GM12878 (cell line): Measurements from ENCODE around the gene DDC. TPM values are rescaled to one million over a fixed set of nuclear protein-coding genes. Genes with fewer than 3 reads are reported as not detected.

Experiments
- ATAC-seq: fragments of 200-7000 bp; cut with Tn5 transposase; 3 replicates; pipeline ENCODE4 v1.9.1; 2020; ENCODE audit warnings: mild to moderate bottlenecking, moderate library complexity
- BruUV-seq: library from RNA; stranded (reverse); fragments of 400-500 nt; replicated peaks from 2 replicates; lab custom pipeline; 2021; lab: Mats Ljungman, UMichigan
- CTCF ChIA-PET: fragments of 300-600 bp; sonication (Branson Sonifier 250); formaldehyde crosslinking; extraction: SDS; loops from one replicate; lab custom pipeline; 2021; ENCODE audit warnings: inconsistent platforms; lab: Yijun Ruan, JAX
- POLR2A ChIA-PET: fragments of 350-600 bp; formaldehyde crosslinking; extraction: SDS; loops from one replicate; lab custom pipeline; 2021; ENCODE audit warnings: inconsistent platforms; lab: Charles Lee
- RAD21 ChIA-PET: fragments of 300-600 bp; sonication (Branson Sonifier 250); formaldehyde crosslinking; loops from one replicate; lab custom pipeline; 2023; ENCODE audit warnings: antibody characterized with exemption; ENCODE audit not compliant: unreplicated experiment; lab: Charles Lee
- SMC1A ChIA-PET: fragments of 300-600 bp; sonication (Branson Sonifier 250); formaldehyde crosslinking; loops from one replicate; lab custom pipeline; 2023; ENCODE audit not compliant: unreplicated experiment, uncharacterized antibody; lab: Charles Lee
- DNase-seq: peaks from one replicate; pipeline ENCODE4 v3.0.0-alpha.2; 2011; ENCODE audit warnings: low read depth, low spot score
- FAIRE-seq: peaks from 3 replicates; lab custom pipeline; 2011; peaks lifted over from hg19 to GRCh38; lab: Jason Lieb, UNC
- H2AFZ ChIP-seq: 2 replicates; pipeline ENCODE4 v1.6.0; 2011; ENCODE audit warnings: low read depth, low read length, control low read depth; ENCODE audit not compliant: control insufficient read depth
- H3K27ac ChIP-seq: 2 replicates; pipeline ENCODE4 v1.5.1; 2011; ENCODE audit warnings: control low read depth; ENCODE audit not compliant: control insufficient read depth, insufficient read depth
- H3K27me3 ChIP-seq, 2 experiments: replicated peaks in 1 of 2; 2 replicates each; pipeline versions ENCODE4 v1.6.0 to v1.6.1; 2011; ENCODE audit warnings: low read length in 1 of 2; ENCODE audit not compliant: control insufficient read depth in 2 of 2, insufficient read depth in 2 of 2
- H3K36me3 ChIP-seq, 2 experiments: 2 replicates each; pipeline ENCODE4 v1.5.1; 2011; ENCODE audit warnings: low read length in 1 of 2; ENCODE audit not compliant: control insufficient read depth in 2 of 2, insufficient read depth in 2 of 2
- H3K4me1 ChIP-seq: 2 replicates; pipeline ENCODE4 v1.6.1; 2011; ENCODE audit warnings: mild to moderate bottlenecking, low read length, moderate library complexity, mixed read lengths; ENCODE audit not compliant: control insufficient read depth, insufficient read depth
- H3K4me2 ChIP-seq: 2 replicates; pipeline ENCODE4 v1.6.0; 2011; ENCODE audit warnings: control low read depth; ENCODE audit not compliant: control insufficient read depth, insufficient read depth
- H3K4me3 ChIP-seq: fragments of 200-600 bp; sonication (generic); 2 replicates; pipeline ENCODE4 v1.5.1; 2016
- H3K79me2 ChIP-seq: 2 replicates; pipeline ENCODE4 v1.6.0; 2011; ENCODE audit warnings: low read length; ENCODE audit not compliant: control insufficient read depth, insufficient read depth
- H3K9ac ChIP-seq: 2 replicates; pipeline ENCODE4 v1.8.0; 2011; ENCODE audit warnings: low read length, control low read depth, mixed read lengths; ENCODE audit not compliant: control insufficient read depth, insufficient read depth
- H3K9me3 ChIP-seq: replicated peaks from 3 replicates; pipeline ENCODE4 v1.5.1; 2011; ENCODE audit warnings: mild to moderate bottlenecking, low read length; ENCODE audit not compliant: control insufficient read depth, insufficient read depth
- H4K20me1 ChIP-seq: 2 replicates; pipeline ENCODE4 v1.6.0; 2011; ENCODE audit not compliant: control insufficient read depth, insufficient read depth
- ATF7 ChIP-seq: fragments of 450-650 bp; IDR thresholded peaks from 2 replicates; pipeline ENCODE4 v1.6.1; 2016; ENCODE audit warnings: low read depth, mild to moderate bottlenecking
- BCL11A ChIP-seq: IDR thresholded peaks from 2 replicates; pipeline ENCODE4 v1.6.1; 2011; ENCODE audit warnings: low read depth, low read length
- CBFB ChIP-seq: IDR thresholded peaks from 2 replicates; pipeline ENCODE4 v1.6.1; 2016; ENCODE audit warnings: antibody characterized with exemption, low read depth
- CBX5 ChIP-seq: sonication (generic); IDR thresholded peaks from 2 replicates; pipeline ENCODE4 v1.6.1; 2016; ENCODE audit warnings: low read depth, moderate library complexity, mild to moderate bottlenecking, inconsistent platforms
- CREB1 ChIP-seq: IDR thresholded peaks from 2 replicates; pipeline ENCODE4 v1.6.1; 2012; ENCODE audit warnings: low read depth, mild to moderate bottlenecking, inconsistent platforms
- CREM ChIP-seq: IDR thresholded peaks from 2 replicates; pipeline ENCODE4 v1.6.1; 2014; ENCODE audit warnings: antibody characterized with exemption, low read depth
- GABPA ChIP-seq: IDR thresholded peaks from 2 replicates; pipeline ENCODE4 v1.6.1; 2014; ENCODE audit warnings: antibody characterized with exemption, low read depth, mild to moderate bottlenecking, inconsistent platforms
- GATAD2B ChIP-seq: fragments of 450-650 bp; conservative IDR thresholded peaks from 2 replicates; pipeline ENCODE4 v1.6.1; 2017; ENCODE audit warnings: low read depth, mild to moderate bottlenecking, moderate library complexity
- MEF2B ChIP-seq: fragments of 450-650 bp; IDR thresholded peaks from 2 replicates; pipeline ENCODE4 v1.6.1; 2018; ENCODE audit warnings: mild to moderate bottlenecking, moderate library complexity; ENCODE audit not compliant: partially characterized antibody, poor library complexity, severe bottlenecking
- MXI1 ChIP-seq: fragments of 150-350 bp; IDR thresholded peaks from 2 replicates; pipeline ENCODE4 v1.6.1; 2011; ENCODE audit warnings: low read depth, mild to moderate bottlenecking, inconsistent platforms, low read length, improper control_type of control experiment
- RUNX3 ChIP-seq: IDR thresholded peaks from 2 replicates; pipeline ENCODE4 v1.6.1; 2012; ENCODE audit warnings: low read length, inconsistent platforms
- SRF ChIP-seq, 2 experiments: IDR thresholded peaks; 2 replicates each; pipeline ENCODE4 v1.6.1; 2011; ENCODE audit warnings: low read depth in 2 of 2, low read length in 2 of 2, mild to moderate bottlenecking in 1 of 2, moderate library complexity in 1 of 2
- TCF12 ChIP-seq: IDR thresholded peaks from 2 replicates; pipeline ENCODE4 v1.6.1; 2011; ENCODE audit warnings: low read depth, mild to moderate bottlenecking, low read length
- WGBS: methylation state at CpG from one replicate; pipeline ENCODE4 v1.1.6; 2016; ENCODE audit warnings: low lambda C conversion rate; ENCODE audit not compliant: insufficient replicate concordance, insufficient coverage; ENCODE audit errors: missing lambda C conversion rate; 5-methylcytosine and 5-hydroxymethylcytosine counted together
- in situ Hi-C: fragments of 300-500 bp; cut with MboI; formaldehyde crosslinking; loops from 9 replicates; pipeline ENCODE4 v1.14.3; 2018; ENCODE audit warnings: mixed read lengths
- intact Hi-C: fragments of 100-400 bp; cut with micrococcal nuclease; formaldehyde crosslinking; loops from one replicate; pipeline ENCODE4 v1.14.2; 2022; ENCODE audit not compliant: unreplicated experiment
- polyA plus RNA-seq, 11 experiments: library from polyadenylated mRNA; depleted of rRNA in 4 of 11; unstranded in 6 of 11; stranded (reverse) in 5 of 11; fragments of >200 nt; fragmentation: Nextera tagmentation in 4 of 11; fragmentation: Illumina TruSeq in 1 of 11; extraction: Ambion mirVana in 4 of 11; extraction: Trizol in 1 of 11; gene quantifications; 1 replicate in 1 of 11; 2 replicates in 10 of 11; pipeline versions ENCODE4 v1.2.1 to v1.2.3, GENCODE V29; 2011 to 2016; ENCODE audit warnings: inconsistent platforms in 2 of 11, missing spikeins in 2 of 11, low read depth in 1 of 11
- total RNA-seq, 4 experiments: library from RNA; depleted of rRNA in 3 of 4; stranded (reverse); fragments of >200 nt in 3 of 4; fragmentation: Illumina TruSeq in 1 of 4; extraction: Trizol in 1 of 4; gene quantifications; 2 replicates each; pipeline versions ENCODE4 v1.2.1 to v1.2.3, GENCODE V29; 2013 to 2021
- TF ChIP-seq, protein P1 (sequence below): IDR thresholded peaks from 2 replicates; pipeline ENCODE4 v1.6.1; 2012; ENCODE audit warnings: low read length, inconsistent platforms
- TF ChIP-seq, protein P2 (sequence below): fragments of 450-650 bp; formaldehyde crosslinking; IDR thresholded peaks from 2 replicates; pipeline ENCODE4 v1.4.0; 2020; ENCODE audit warnings: mild to moderate bottlenecking, moderate library complexity
- TF ChIP-seq, protein P3 (sequence below): fragments of 450-650 bp; IDR thresholded peaks from 2 replicates; pipeline ENCODE4 v1.6.1; 2017; ENCODE audit warnings: low read depth, mild to moderate bottlenecking, moderate library complexity

The DDC gene
- total and polyA plus RNA-seq, 10 of the 15 experiments (the other 5 are each of a cell fraction or from before 2014, with no cell fraction given), result not detected

DNA sequence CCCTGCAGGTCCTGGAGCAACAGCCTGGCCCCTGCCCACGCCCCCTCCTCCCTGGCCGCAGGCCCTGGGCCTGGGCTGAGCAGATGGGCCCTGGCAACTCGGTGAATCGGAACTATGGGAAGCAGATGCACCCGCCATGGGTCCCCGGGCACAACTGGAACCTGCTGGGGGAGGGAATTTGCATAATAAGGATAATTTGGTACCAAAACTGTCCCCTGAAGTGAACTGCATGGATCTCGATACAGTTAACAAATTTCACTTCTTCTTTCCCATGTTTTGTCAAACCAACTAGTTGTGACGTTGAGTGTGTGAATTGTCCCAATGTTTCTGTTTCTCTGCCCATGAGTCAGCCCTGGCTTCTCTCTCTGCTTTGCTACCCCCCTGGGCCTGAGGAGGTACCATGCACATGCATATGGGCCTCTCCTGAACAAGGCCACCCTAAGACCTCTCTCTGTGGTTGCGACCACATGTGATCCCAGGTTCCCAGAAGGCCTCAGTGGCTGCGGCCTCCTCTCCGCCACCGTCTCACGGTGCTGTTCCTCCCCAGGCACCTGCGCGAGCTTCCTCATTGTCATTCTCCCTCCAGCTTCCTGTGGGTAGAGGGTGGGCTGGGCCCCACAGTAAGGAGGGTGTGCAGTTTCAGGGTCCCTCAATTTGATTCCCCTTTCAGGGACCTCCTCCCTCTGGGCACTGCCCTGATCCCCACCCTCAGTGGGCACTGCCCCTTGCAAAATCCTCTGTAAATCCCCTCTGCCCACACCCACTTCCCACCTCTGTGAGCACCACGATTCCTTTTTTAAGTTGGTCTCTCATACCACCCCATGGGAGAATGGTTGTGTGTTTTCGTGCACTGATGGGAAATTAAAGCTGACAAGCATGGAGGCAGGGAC is 155.1 kb downstream of the DDC start:
- intact Hi-C loops (loop anchor here (2.0 kb wide), 1 partner anchor 139 kb away; no protein-coding TSS in a partner anchor), in situ Hi-C loops (loop anchor here (10.0 kb wide), 1 partner anchor 205 kb away; no protein-coding TSS in a partner anchor)
- peak; percentile 72 for ATAC-seq
- H3K4me3 ChIP-seq, result no peak overlapping the region
- peak overlapping the region; percentile 11; the same call in 1 of the 2 replicates for H3K9ac ChIP-seq
- BruUV-seq, result no TSS peak
- ChIA-PET SMC1A (interaction anchor here (0.9 to 1.6 kb wide), 6 partner anchors 10 to 267 kb away, joined by 3 to 5 read pairs (median 3); no protein-coding TSS in a partner anchor), RAD21 (interaction anchor here (1.1 to 2.3 kb wide), 2 partner anchors 79 to 205 kb away, joined by 3 to 7 read pairs; no protein-coding TSS in a partner anchor), CTCF (interaction anchor here (0.5 to 1.9 kb wide), 6 partner anchors 11 to 290 kb away, joined by 3 to 12 read pairs (median 5); no protein-coding TSS in a partner anchor), POLR2A (no interaction called here)
- no peaks in the 10 kb centered on the region for H3K79me2 ChIP-seq
- no peak for FAIRE-seq
- no peaks in the 10 kb centered on the region for H3K27me3 ChIP-seq
- H3K4me1 ChIP-seq, result peaks cover 71% of the 10 kb centered on the region
- no peaks in the 10 kb centered on the region for H3K9me3 ChIP-seq
- no peaks in the 10 kb centered on the region for H4K20me1 ChIP-seq
- DNase-seq, result peak; percentile 94
- under 1% methylated on average over 17 of the region's 17 CpGs for WGBS
- peak overlapping the region; percentile 54 for H3K27ac ChIP-seq
- H3K4me2 ChIP-seq, result peak overlapping the region; percentile 32
- H2AFZ ChIP-seq, result peak overlapping the region; percentile 65
- no peaks in the 10 kb centered on the region for H3K36me3 ChIP-seq
- TF ChIP-seq GABPA (no peak), CREM (0 out of 2 replicates have a peak, but pooled peaks have one; percentile 42), MXI1 (no peak), ATF7 (peak; percentile 48; the same call in 1 of the 2 replicates), CREB1 (peak; percentile 70), GATAD2B (peak; percentile 88; the same call in 1 of the 2 replicates), RUNX3 (peak; percentile 88), TCF12 (peak; percentile 44; the same call in 1 of the 2 replicates), SRF (IDR thresholded peaks at IDR 0.05; ENCODE audit: low read depth in 2 of 2, low read length in 2 of 2) (peak in 1 of 2 experiments; percentile 20; a peak in 1 of 4 replicates), BCL11A (0 out of 2 replicates have a peak, but pooled peaks have one; percentile 41), CBFB (peak; percentile 77), MEF2B (peak; percentile 81), CBX5 (0 out of 2 replicates have a peak, but pooled peaks have one; percentile 66)
- TF ChIP-seq, protein P1, sequence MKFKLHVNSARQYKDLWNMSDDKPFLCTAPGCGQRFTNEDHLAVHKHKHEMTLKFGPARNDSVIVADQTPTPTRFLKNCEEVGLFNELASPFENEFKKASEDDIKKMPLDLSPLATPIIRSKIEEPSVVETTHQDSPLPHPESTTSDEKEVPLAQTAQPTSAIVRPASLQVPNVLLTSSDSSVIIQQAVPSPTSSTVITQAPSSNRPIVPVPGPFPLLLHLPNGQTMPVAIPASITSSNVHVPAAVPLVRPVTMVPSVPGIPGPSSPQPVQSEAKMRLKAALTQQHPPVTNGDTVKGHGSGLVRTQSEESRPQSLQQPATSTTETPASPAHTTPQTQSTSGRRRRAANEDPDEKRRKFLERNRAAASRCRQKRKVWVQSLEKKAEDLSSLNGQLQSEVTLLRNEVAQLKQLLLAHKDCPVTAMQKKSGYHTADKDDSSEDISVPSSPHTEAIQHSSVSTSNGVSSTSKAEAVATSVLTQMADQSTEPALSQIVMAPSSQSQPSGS, result 0 out of 2 replicates have a peak, but pooled peaks have one; percentile 30
- TF ChIP-seq, protein P2, sequence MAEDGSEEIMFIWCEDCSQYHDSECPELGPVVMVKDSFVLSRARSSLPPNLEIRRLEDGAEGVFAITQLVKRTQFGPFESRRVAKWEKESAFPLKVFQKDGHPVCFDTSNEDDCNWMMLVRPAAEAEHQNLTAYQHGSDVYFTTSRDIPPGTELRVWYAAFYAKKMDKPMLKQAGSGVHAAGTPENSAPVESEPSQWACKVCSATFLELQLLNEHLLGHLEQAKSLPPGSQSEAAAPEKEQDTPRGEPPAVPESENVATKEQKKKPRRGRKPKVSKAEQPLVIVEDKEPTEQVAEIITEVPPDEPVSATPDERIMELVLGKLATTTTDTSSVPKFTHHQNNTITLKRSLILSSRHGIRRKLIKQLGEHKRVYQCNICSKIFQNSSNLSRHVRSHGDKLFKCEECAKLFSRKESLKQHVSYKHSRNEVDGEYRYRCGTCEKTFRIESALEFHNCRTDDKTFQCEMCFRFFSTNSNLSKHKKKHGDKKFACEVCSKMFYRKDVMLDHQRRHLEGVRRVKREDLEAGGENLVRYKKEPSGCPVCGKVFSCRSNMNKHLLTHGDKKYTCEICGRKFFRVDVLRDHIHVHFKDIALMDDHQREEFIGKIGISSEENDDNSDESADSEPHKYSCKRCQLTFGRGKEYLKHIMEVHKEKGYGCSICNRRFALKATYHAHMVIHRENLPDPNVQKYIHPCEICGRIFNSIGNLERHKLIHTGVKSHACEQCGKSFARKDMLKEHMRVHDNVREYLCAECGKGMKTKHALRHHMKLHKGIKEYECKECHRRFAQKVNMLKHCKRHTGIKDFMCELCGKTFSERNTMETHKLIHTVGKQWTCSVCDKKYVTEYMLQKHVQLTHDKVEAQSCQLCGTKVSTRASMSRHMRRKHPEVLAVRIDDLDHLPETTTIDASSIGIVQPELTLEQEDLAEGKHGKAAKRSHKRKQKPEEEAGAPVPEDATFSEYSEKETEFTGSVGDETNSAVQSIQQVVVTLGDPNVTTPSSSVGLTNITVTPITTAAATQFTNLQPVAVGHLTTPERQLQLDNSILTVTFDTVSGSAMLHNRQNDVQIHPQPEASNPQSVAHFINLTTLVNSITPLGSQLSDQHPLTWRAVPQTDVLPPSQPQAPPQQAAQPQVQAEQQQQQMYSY (CRISPR knock-in tag), result no peak
- TF ChIP-seq, protein P3, sequence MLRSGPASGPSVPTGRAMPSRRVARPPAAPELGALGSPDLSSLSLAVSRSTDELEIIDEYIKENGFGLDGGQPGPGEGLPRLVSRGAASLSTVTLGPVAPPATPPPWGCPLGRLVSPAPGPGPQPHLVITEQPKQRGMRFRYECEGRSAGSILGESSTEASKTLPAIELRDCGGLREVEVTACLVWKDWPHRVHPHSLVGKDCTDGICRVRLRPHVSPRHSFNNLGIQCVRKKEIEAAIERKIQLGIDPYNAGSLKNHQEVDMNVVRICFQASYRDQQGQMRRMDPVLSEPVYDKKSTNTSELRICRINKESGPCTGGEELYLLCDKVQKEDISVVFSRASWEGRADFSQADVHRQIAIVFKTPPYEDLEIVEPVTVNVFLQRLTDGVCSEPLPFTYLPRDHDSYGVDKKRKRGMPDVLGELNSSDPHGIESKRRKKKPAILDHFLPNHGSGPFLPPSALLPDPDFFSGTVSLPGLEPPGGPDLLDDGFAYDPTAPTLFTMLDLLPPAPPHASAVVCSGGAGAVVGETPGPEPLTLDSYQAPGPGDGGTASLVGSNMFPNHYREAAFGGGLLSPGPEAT, result peak; percentile 83; the same call in 1 of the 2 replicates
